K562 (cell line): Measurements from ENCODE around the gene GLB1L3. TPM values are rescaled to one million over a fixed set of nuclear protein-coding genes. Genes with fewer than 3 reads are reported as not detected.

ENCODE experiments used
- ATAC-seq: fragments of 200-7000 bp; cut with Tn5 transposase; 3 replicates; pipeline ENCODE4 v1.9.1; 2020; ENCODE audit warnings: moderate library complexity
- BruUV-seq: library from RNA; stranded (reverse); fragments of 400-500 nt; replicated peaks from 2 replicates; lab custom pipeline; 2021; lab: Mats Ljungman, UMichigan
- CTCF ChIA-PET: fragments of 300-600 bp; formaldehyde crosslinking; extraction: SDS; loops from one replicate; lab custom pipeline; 2021; ENCODE audit warnings: low intra/inter-chr PET ratio; lab: Yijun Ruan, JAX
- POLR2A ChIA-PET: fragments of 300-600, 350-650 bp; sonication (Branson Sonifier 250); formaldehyde crosslinking; extraction: SDS; loops from one replicate; lab custom pipeline; 2021; ENCODE audit warnings: antibody characterized with exemption, inconsistent platforms; lab: Yijun Ruan, JAX
- DNase-seq, 4 experiments: peaks; one replicate each; pipeline versions ENCODE4 v3.0.0 to v3.0.0-alpha.2; 2011 to 2018; ENCODE audit warnings: low spot score in 3 of 4, mixed read lengths in 3 of 4; ENCODE audit errors: extremely low read depth in 1 of 4
- FAIRE-seq: peaks from 2 replicates; lab custom pipeline; 2011; peaks lifted over from hg19 to GRCh38; lab: Jason Lieb, UNC
- H2AFZ ChIP-seq: 2 replicates; pipeline ENCODE4 v1.6.0; 2011; ENCODE audit warnings: low read depth, low read length, control low read depth, inconsistent platforms
- H3K27ac ChIP-seq: fragments of 200-600 bp; 3 replicates; pipeline ENCODE4 v1.8.0; 2011; ENCODE audit warnings: low read depth, mild to moderate bottlenecking, control low read depth, inconsistent platforms, low read length, moderate library complexity, mixed read lengths; ENCODE audit errors: extremely low read depth
- H3K27me3 ChIP-seq, 2 experiments: fragments of 300-600 bp in 1 of 2; 2 replicates in 1 of 2; 3 replicates in 1 of 2; pipeline versions ENCODE4 v1.6.0 to v1.8.0; 2011; ENCODE audit warnings: inconsistent platforms in 2 of 2, low read length in 2 of 2, mild to moderate bottlenecking in 1 of 2, mixed read lengths in 1 of 2, moderate library complexity in 1 of 2; ENCODE audit not compliant: control insufficient read depth in 2 of 2, insufficient read depth in 2 of 2
- H3K36me3 ChIP-seq: fragments of 300-600 bp; 3 replicates; pipeline ENCODE4 v1.8.0; 2011; ENCODE audit warnings: mild to moderate bottlenecking, low read length, inconsistent platforms; ENCODE audit not compliant: control insufficient read depth, insufficient read depth
- H3K4me1 ChIP-seq, 2 experiments: fragments of 200-600 bp in 1 of 2; replicated peaks in 1 of 2; 2 replicates in 1 of 2; 3 replicates in 1 of 2; pipeline versions ENCODE4 v1.5.1 to v1.8.0; 2011; ENCODE audit warnings: inconsistent platforms in 2 of 2, low read length in 2 of 2, mild to moderate bottlenecking in 1 of 2, mixed read lengths in 1 of 2, moderate library complexity in 1 of 2; ENCODE audit not compliant: control insufficient read depth in 2 of 2, insufficient read depth in 2 of 2
- H3K4me2 ChIP-seq: 2 replicates; pipeline ENCODE4 v1.6.1; 2011; ENCODE audit warnings: low read length, control low read depth, inconsistent platforms, mixed read lengths; ENCODE audit not compliant: insufficient read depth
- H3K4me3 ChIP-seq: fragments of 200-600 bp; sonication (generic), shearing (Covaris generic); 2 replicates; pipeline ENCODE4 v1.5.1; 2016; ENCODE audit warnings: control low read depth, inconsistent platforms
- H3K79me2 ChIP-seq: fragments of 200-600 bp; 3 replicates; pipeline ENCODE4 v1.8.0; 2011; ENCODE audit warnings: low read length, inconsistent platforms; ENCODE audit not compliant: control insufficient read depth, insufficient read depth
- H3K9ac ChIP-seq, 2 experiments: 2 replicates each; pipeline versions ENCODE4 v1.6.0 to v1.6.1; 2011; ENCODE audit warnings: low read depth in 2 of 2, low read length in 2 of 2, control low read depth in 1 of 2, inconsistent platforms in 1 of 2, mild to moderate bottlenecking in 1 of 2, mixed read lengths in 1 of 2; ENCODE audit not compliant: insufficient read depth in 1 of 2
- H3K9me1 ChIP-seq: one replicate; pipeline ENCODE4 v1.6.0; 2011; ENCODE audit warnings: inconsistent platforms, mild to moderate bottlenecking, low read length, moderate library complexity; ENCODE audit not compliant: control insufficient read depth, insufficient read depth
- H3K9me3 ChIP-seq: replicated peaks from 2 replicates; pipeline ENCODE4 v1.5.1; 2011; ENCODE audit warnings: low read depth, low read length, inconsistent platforms; ENCODE audit not compliant: control insufficient read depth, insufficient read depth
- H4K20me1 ChIP-seq: replicated peaks from 2 replicates; pipeline ENCODE4 v1.6.1; 2011; ENCODE audit warnings: low read length, inconsistent platforms, mixed read lengths; ENCODE audit not compliant: control insufficient read depth, insufficient read depth
- ADNP ChIP-seq: fragments of 200-800 bp; sonication (Bioruptor generic); IDR thresholded peaks from 2 replicates; pipeline ENCODE4 v1.6.1; 2016; ENCODE audit warnings: missing genetic modification characterization, missing compliant biosample characterization
- ARNT ChIP-seq, 2 experiments: fragments of 450-650 bp; IDR thresholded peaks; 2 replicates each; pipeline ENCODE4 v1.6.1; 2016; ENCODE audit warnings: mild to moderate bottlenecking in 1 of 2
- CREB1 ChIP-seq, 2 experiments: sonication (generic) in 1 of 2; formaldehyde crosslinking in 1 of 2; IDR thresholded peaks; 2 replicates each; pipeline versions ENCODE4 v1.6.1 to v1.8.0; 2012 to 2022; ENCODE audit warnings: inconsistent platforms in 1 of 2, mild to moderate bottlenecking in 1 of 2, missing genetic modification reagents in 1 of 2, moderate library complexity in 1 of 2
- CTBP1 ChIP-seq: fragments of 450-650 bp; IDR thresholded peaks from 2 replicates; pipeline ENCODE4 v1.6.1; 2016; ENCODE audit warnings: borderline replicate concordance
- KLF1 ChIP-seq: fragments of 450-650 bp; IDR thresholded peaks from 2 replicates; pipeline ENCODE4 v1.6.1; 2016; ENCODE audit warnings: missing genetic modification characterization, missing compliant biosample characterization
- NFE2L1 ChIP-seq: fragments of 450-650 bp; IDR thresholded peaks from 2 replicates; pipeline ENCODE4 v1.6.1; 2016; ENCODE audit warnings: missing genetic modification characterization, low read depth, mild to moderate bottlenecking, missing compliant biosample characterization, moderate library complexity, borderline replicate concordance
- PHF8 ChIP-seq: fragments of 200-600 bp; sonication (generic); IDR thresholded peaks from 2 replicates; pipeline ENCODE4 v1.6.1; 2012; ENCODE audit warnings: mixed run types, mild to moderate bottlenecking, inconsistent platforms, low read length, moderate library complexity, borderline replicate concordance
- PYGO2 ChIP-seq: fragments of 450-650 bp; IDR thresholded peaks from 2 replicates; pipeline ENCODE4 v1.6.1; 2016; ENCODE audit warnings: mild to moderate bottlenecking, missing genetic modification characterization, moderate library complexity, missing compliant biosample characterization
- STAT5A ChIP-seq: IDR thresholded peaks from 2 replicates; pipeline ENCODE4 v1.6.1; 2012; ENCODE audit warnings: low read length, inconsistent platforms, borderline replicate concordance
- SUPT5H ChIP-seq: fragments of 450-650 bp; IDR thresholded peaks from 2 replicates; pipeline ENCODE4 v1.6.1; 2016
- ZNF644 ChIP-seq: fragments of 200-800 bp; sonication (Bioruptor generic); IDR thresholded peaks from 2 replicates; pipeline ENCODE4 v1.6.1; 2016; ENCODE audit warnings: low read depth, missing genetic modification characterization, missing compliant biosample characterization
- ZNF766 ChIP-seq: fragments of 200-800 bp; sonication (Bioruptor generic); conservative IDR thresholded peaks from 2 replicates; pipeline ENCODE4 v1.6.1; 2016; ENCODE audit warnings: missing genetic modification characterization, missing compliant biosample characterization
- WGBS: fragments of 100-300 bp; shearing (Covaris generic); methylation state at CpG from one replicate; pipeline ENCODE4 v1.1.6; 2016; ENCODE audit warnings: low coverage, mixed read lengths; ENCODE audit not compliant: insufficient coverage; ENCODE audit errors: missing lambda C conversion rate; 5-methylcytosine and 5-hydroxymethylcytosine counted together
- in situ Hi-C: fragments of 300-500 bp; cut with MboI; formaldehyde crosslinking; loops from 4 replicates; pipeline ENCODE4 v1.15.0; 2018; ENCODE audit warnings: inconsistent platforms, mixed read lengths
- intact Hi-C: fragments of 100-400 bp; cut with micrococcal nuclease; formaldehyde crosslinking; loops from 2 replicates; pipeline ENCODE4 v1.14.2; 2022
- polyA plus RNA-seq, 8 experiments: library from polyadenylated mRNA; depleted of rRNA in 4 of 8; stranded (reverse) in 5 of 8; unstranded in 3 of 8; fragments of >200 nt; fragmentation: Nextera tagmentation in 2 of 8; fragmentation: Illumina TruSeq in 1 of 8; extraction: Ambion mirVana in 2 of 8; extraction: Trizol in 1 of 8; gene quantifications; 2 replicates each; pipeline versions ENCODE4 v1.2.1 to v1.2.3, GENCODE V29; 2011 to 2014; ENCODE audit warnings: inconsistent platforms in 1 of 8, missing spikeins in 1 of 8
- total RNA-seq, 7 experiments: library from RNA; depleted of rRNA in 6 of 7; stranded (reverse); fragments of >200 nt in 6 of 7; fragmentation: Illumina TruSeq in 2 of 7; extraction: Trizol in 2 of 7; gene quantifications; 2 replicates each; pipeline versions ENCODE4 v1.2.1 to v1.2.3, GENCODE V29; 2011 to 2021; ENCODE audit warnings: low replicate concordance in 1 of 7
- TF ChIP-seq, protein P1 (sequence below): sonication (generic); formaldehyde crosslinking; IDR thresholded peaks from 2 replicates; pipeline ENCODE4 v1.8.0; 2022; ENCODE audit warnings: missing genetic modification reagents, mild to moderate bottlenecking, borderline replicate concordance
- TF ChIP-seq, protein P2 (sequence below): conservative IDR thresholded peaks from 2 replicates; pipeline ENCODE4 v1.6.1; 2011; ENCODE audit warnings: low read depth, mild to moderate bottlenecking, low read length; ENCODE audit not compliant: control insufficient read depth
- TF ChIP-seq, protein P3 (sequence below): sonication (generic); IDR thresholded peaks from 2 replicates; pipeline ENCODE4 v1.6.1; 2016

Gene GLB1L3
- total and polyA plus RNA-seq, 9 of the 15 experiments (the other 6 are each of a cell fraction or from before 2014, with no cell fraction given), result 0.18 to 3.3 (median 0.49) TPM

DNA sequence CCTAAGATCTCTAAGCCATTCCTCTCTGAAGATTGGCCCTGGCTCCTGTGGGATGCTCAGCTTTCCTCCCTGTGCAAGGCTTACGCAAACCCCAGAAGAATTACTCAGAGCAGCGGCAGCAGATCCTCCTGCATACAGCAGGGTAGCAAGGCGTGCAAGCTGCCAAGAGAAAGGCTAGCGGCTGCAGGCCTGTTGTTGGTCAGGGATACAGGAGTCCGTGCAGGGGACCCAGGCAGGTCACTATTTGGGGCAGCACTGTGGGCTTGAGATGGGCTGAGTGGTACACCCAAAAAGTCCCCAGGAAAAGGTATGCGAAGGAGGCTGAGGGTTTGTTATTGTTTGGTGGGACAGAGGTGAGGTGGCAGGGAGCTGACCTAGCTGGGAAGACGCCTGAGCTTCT lies 57.1 kb downstream of the GLB1L3 start:
- intact Hi-C loops (no loop called here), in situ Hi-C loops (no loop called here)
- FAIRE-seq, result no peak
- Histone ChIP-seq H3K9me3 (no peaks in the 10 kb centered on the region), H3K27me3 (peaks cover 4 to 5% of the 10 kb centered on the region in 2 experiments; a peak in 3 of 5 replicates), H3K36me3 (no peaks in the 10 kb centered on the region), H3K4me2 (no peak overlapping the region), H3K4me1 (peaks cover 8 to 13% of the 10 kb centered on the region in 2 experiments; a peak in 4 of 5 replicates), H2AFZ (no peak overlapping the region), H4K20me1 (no peaks in the 10 kb centered on the region), H3K9me1 (no peaks in the 10 kb centered on the region), H3K9ac (no peak overlapping the region), H3K79me2 (0 out of 3 replicates have a peak, but pooled peaks cover 2% of the 10 kb centered on the region), H3K27ac (no peak overlapping the region), H3K4me3 (no peak overlapping the region)
- WGBS, result 72% methylated on average over 7 of the region's 7 CpGs
- BruUV-seq, result no TSS peak
- CTCF ChIA-PET, result no interaction called here
- ATAC-seq, result no peak
- POLR2A ChIA-PET, result interaction anchor here (1.2 kb wide), 1 partner anchor 10 kb away, joined by 3 read pairs; no protein-coding TSS in a partner anchor
- TF ChIP-seq PHF8 (no peak), SUPT5H (no peak), CREB1 (IDR thresholded peaks at IDR 0.05) (no peak), CREB1 (CRISPR knock-in tag; IDR thresholded peaks at IDR 0.05) (no peak), NFE2L1 (tag) (no peak), ZNF644 (tag) (no peak), PYGO2 (tag) (no peak), STAT5A (no peak), ADNP (tag) (no peak), ARNT (IDR thresholded peaks at IDR 0.05) (no peak), CTBP1 (no peak), KLF1 (tag) (no peak), ZNF766 (CRISPR knock-in tag) (no peak)
- TF ChIP-seq, protein P1, sequence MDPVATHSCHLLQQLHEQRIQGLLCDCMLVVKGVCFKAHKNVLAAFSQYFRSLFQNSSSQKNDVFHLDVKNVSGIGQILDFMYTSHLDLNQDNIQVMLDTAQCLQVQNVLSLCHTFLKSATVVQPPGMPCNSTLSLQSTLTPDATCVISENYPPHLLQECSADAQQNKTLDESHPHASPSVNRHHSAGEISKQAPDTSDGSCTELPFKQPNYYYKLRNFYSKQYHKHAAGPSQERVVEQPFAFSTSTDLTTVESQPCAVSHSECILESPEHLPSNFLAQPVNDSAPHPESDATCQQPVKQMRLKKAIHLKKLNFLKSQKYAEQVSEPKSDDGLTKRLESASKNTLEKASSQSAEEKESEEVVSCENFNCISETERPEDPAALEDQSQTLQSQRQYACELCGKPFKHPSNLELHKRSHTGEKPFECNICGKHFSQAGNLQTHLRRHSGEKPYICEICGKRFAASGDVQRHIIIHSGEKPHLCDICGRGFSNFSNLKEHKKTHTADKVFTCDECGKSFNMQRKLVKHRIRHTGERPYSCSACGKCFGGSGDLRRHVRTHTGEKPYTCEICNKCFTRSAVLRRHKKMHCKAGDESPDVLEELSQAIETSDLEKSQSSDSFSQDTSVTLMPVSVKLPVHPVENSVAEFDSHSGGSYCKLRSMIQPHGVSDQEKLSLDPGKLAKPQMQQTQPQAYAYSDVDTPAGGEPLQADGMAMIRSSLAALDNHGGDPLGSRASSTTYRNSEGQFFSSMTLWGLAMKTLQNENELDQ (CRISPR knock-in tag), result no peak
- TF ChIP-seq, protein P2, sequence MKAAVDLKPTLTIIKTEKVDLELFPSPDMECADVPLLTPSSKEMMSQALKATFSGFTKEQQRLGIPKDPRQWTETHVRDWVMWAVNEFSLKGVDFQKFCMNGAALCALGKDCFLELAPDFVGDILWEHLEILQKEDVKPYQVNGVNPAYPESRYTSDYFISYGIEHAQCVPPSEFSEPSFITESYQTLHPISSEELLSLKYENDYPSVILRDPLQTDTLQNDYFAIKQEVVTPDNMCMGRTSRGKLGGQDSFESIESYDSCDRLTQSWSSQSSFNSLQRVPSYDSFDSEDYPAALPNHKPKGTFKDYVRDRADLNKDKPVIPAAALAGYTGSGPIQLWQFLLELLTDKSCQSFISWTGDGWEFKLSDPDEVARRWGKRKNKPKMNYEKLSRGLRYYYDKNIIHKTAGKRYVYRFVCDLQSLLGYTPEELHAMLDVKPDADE, result no peak
- TF ChIP-seq, protein P3, sequence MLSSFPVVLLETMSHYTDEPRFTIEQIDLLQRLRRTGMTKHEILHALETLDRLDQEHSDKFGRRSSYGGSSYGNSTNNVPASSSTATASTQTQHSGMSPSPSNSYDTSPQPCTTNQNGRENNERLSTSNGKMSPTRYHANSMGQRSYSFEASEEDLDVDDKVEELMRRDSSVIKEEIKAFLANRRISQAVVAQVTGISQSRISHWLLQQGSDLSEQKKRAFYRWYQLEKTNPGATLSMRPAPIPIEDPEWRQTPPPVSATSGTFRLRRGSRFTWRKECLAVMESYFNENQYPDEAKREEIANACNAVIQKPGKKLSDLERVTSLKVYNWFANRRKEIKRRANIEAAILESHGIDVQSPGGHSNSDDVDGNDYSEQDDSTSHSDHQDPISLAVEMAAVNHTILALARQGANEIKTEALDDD, result no peak
- no peak for DNase-seq
